Activated T-helper 1 cell treated with anti-CD3 and anti-CD28 coated beads, Interleukin-12 subunit alpha, Interleukin-12 subunit beta, Interleukin-2, Interleukin-4 antibody, amounts not matched to agents 30 ng/mL and 10 ng/mL and 1 ng/mL, durations not matched to agents 14 hours and 24 hours and 36 hours (primary cell): ENCODE measurements around the gene GAPDHS. TPM values are rescaled to one million over a fixed set of nuclear protein-coding genes. Genes with fewer than 3 reads are reported as not detected.
A peak's percentile ranks its signal among the peaks of the same experiment; 100 is the strongest.

ENCODE experiments used
- DNase-seq: peaks from one replicate; pipeline ENCODE4 v3.0.0; 2021; ENCODE audit warnings: low spot score
- H3K27ac Mint-ChIP-seq: one replicate; pipeline ENCODE4 v1.8.0; 2021; ENCODE audit warnings: mild to moderate bottlenecking, mixed read lengths
- H3K27me3 Mint-ChIP-seq: one replicate; pipeline ENCODE4 v1.8.0; 2022; ENCODE audit warnings: mild to moderate bottlenecking, moderate library complexity, mixed read lengths; ENCODE audit not compliant: insufficient read depth
- H3K36me3 Mint-ChIP-seq: one replicate; pipeline ENCODE4 v1.8.0; 2021; ENCODE audit warnings: low read depth, mixed read lengths
- H3K4me1 Mint-ChIP-seq: one replicate; pipeline ENCODE4 v1.8.0; 2021; ENCODE audit warnings: low read depth, mixed read lengths
- H3K4me3 Mint-ChIP-seq: one replicate; pipeline ENCODE4 v1.8.0; 2021; ENCODE audit warnings: mild to moderate bottlenecking, moderate library complexity, mixed read lengths
- H3K9me3 Mint-ChIP-seq: one replicate; pipeline ENCODE4 v1.8.0; 2021; ENCODE audit warnings: mixed read lengths
- intact Hi-C: fragments of 100-400 bp; cut with micrococcal nuclease; formaldehyde crosslinking; loops from one replicate; pipeline ENCODE4 v1.15.1; 2024
- total RNA-seq: library from RNA; stranded (reverse); gene quantifications from 2 replicates; pipeline ENCODE4 v1.2.3, GENCODE V29; 2022

Gene GAPDHS
- total RNA-seq, 1 donor from 2014 or later, result not detected

DNA sequence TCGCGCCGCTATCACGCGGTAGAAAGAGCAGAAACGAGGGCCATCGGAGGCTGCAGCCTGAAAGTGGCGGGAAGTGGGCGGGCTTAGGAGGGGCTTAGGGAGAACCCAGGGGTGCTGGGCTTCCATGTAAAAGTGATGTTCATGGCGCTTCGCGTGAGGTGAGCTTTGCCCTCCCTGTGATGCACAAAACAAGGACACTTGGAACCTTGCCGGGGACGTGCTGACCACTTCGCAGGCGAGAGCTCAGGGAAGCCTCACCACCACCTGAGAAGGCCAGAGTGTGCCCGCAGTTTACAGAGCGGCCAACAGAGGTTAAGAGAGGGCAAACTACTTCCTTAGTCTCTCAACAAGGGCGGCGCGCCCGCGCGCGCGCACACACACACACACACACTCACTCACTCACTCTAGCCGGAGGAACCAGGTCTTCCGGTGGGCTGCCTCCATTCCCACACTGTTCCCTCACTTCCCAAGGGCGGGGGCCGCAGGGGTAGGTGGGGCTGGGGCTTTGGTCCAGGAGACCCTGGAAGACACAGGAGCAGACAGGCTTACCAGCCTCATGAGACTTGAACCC is 651 bp downstream of the GAPDHS start:
- H3K9me3 Mint-ChIP-seq, result no peaks in the 10 kb centered on the region
- H3K27ac Mint-ChIP-seq, result peak overlapping the region; percentile 26
- intact Hi-C loops, result loop anchor here (2.0 kb wide), 1 partner anchor 23 kb away; no protein-coding TSS in a partner anchor
- H3K36me3 Mint-ChIP-seq, result no peaks in the 10 kb centered on the region
- H3K4me1 Mint-ChIP-seq, result peaks cover 7% of the 10 kb centered on the region
- peak; percentile 21 for DNase-seq
- H3K27me3 Mint-ChIP-seq, result peaks cover 26% of the 10 kb centered on the region
- peak overlapping the region; percentile 56 for H3K4me3 Mint-ChIP-seq

DNA sequence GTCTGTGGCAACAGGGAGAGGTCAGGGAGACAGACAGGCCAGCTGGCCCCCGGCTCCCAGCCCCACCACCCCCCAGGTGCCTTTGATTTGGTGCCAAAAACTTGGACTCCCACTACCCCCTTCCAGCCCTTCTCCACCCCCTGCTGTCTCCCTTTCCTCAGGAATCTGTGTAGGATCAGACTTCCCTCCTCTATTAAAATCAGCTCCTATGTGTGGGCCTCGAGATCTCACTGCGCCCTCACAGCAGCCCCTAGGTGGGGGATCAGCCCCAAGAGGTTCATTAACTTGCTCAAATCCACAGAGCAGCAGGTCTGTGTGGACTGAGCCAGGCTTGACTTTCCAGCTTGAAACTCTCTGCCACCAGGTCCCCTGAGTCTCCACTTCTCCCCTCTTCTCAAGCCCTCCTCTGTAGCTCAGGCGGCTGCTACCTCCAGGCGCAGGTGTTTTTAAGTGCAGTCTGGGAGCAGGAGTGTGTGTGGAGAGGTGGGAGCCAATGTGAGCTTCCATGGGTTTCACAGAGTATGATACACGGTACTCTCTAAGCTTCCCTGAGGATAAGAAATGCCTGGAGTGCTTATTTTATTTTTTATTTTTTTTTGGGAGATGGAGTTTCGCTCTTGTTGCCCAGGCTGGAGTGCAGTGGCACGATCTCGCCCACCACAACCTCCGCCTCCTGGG is 1.7 kb downstream of the GAPDHS start:
- Mint-ChIP-seq H3K27me3 (peaks cover 24% of the 10 kb centered on the region), H3K4me3 (no peak overlapping the region), H3K27ac (no peak overlapping the region), H3K9me3 (no peaks in the 10 kb centered on the region), H3K4me1 (peaks cover 7% of the 10 kb centered on the region), H3K36me3 (no peaks in the 10 kb centered on the region)
- DNase-seq, result no peak
- intact Hi-C loops, result loop anchor here (2.0 kb wide), 1 partner anchor 24 kb away; no protein-coding TSS in a partner anchor

DNA sequence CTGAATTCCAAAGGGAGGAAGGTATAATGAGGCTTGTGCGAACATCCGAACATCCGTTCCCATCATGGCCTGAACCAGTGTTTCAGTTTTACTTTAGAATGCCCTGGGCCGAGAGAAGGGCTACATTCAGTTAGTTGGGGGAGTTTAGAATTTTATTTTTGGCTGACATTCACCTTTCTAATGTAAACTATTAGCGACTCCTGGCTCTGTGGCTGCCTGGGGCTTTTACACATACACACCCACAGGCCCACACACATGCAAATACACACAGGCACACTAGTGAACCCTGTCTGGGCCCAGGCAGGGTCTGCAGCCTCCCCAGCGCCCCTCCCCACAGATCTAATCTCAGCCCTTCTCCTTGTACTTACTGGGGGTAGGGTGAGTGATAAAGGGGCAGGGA is 6.1 kb downstream of the GAPDHS start:
- intact Hi-C loops, result no loop called here
- H3K27me3 Mint-ChIP-seq, result peaks cover 3% of the 10 kb centered on the region
- no peak overlapping the region for H3K27ac Mint-ChIP-seq
- H3K9me3 Mint-ChIP-seq, result no peaks in the 10 kb centered on the region
- peaks cover 5% of the 10 kb centered on the region for H3K36me3 Mint-ChIP-seq
- H3K4me3 Mint-ChIP-seq, result no peak overlapping the region
- H3K4me1 Mint-ChIP-seq, result peaks cover 3% of the 10 kb centered on the region
- no peak for DNase-seq

DNA sequence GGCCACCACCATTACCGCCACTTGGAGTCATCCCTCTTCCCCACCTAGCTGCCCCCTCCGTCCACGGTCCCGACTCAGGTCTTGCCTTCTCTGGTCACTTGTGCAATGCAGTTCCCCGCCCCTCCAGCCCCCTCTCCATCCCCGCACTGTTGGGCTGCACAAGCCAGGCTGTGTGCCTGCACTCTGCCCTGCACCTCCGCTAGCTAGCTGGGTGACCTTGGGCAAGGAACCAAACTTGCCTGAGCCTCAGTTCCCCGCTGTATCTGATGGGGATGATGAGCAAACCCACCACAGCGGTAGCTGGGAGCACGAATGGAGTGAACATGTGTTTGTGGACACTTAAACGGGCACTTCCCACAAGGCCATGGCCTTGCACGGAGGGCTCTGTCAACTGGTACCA is 6.6 kb downstream of the GAPDHS start:
- intact Hi-C loops, result no loop called here
- Mint-ChIP-seq H3K9me3 (no peaks in the 10 kb centered on the region), H3K4me1 (peaks cover 8% of the 10 kb centered on the region), H3K27me3 (peaks cover 2% of the 10 kb centered on the region), H3K4me3 (no peak overlapping the region), H3K27ac (no peak overlapping the region), H3K36me3 (peaks cover 5% of the 10 kb centered on the region)
- no peak for DNase-seq

DNA sequence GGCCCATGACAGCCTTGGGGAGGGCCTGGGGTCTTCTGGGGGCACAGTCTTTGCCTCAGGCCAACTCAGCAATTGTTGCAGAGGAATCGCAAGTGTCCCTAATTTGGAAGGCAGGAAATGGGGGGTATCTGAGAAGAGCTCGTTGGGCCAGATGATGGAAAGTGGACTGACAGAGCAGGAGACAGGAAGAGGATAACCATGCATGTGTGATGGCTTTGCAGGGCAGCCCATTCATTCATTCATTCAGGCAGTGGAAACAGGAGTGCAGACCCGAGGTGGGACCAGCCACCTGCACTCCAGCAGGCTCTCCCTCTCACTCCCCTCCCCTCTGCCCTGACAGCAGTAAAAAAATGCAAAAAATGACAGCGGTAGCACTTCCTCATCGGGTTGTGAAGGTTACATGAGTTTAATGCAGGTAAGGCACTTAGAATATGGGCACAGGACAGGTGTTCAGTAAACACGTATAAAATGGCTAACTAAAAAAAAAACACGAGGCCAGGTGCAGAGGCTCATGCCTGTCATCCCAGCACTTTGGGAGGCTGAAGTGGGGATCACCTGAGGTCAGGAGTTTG is 7.2 kb downstream of the GAPDHS start:
- Mint-ChIP-seq H3K27me3 (peaks cover 2% of the 10 kb centered on the region), H3K36me3 (peaks cover 5% of the 10 kb centered on the region), H3K4me1 (peaks cover 9% of the 10 kb centered on the region), H3K9me3 (no peaks in the 10 kb centered on the region), H3K4me3 (no peak overlapping the region), H3K27ac (no peak overlapping the region)
- no peak for DNase-seq
- intact Hi-C loops, result no loop called here

DNA sequence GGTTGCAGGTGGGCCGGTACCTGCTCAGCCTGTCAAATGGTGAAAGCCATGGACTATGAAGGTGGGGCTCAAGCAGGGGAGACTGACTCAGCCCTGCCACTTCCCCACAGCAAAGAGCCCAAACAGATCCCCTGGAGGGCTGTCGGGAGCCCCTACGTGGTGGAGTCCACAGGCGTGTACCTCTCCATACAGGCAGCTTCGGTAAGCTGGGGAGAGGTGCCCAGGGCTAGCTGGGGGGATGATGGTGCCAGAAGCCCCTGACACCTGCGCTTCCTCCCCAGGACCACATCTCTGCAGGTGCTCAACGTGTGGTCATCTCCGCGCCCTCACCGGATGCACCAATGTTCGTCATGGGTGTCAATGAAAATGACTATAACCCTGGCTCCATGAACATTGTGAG is 9.0 kb downstream of the GAPDHS start:
- peaks cover 12% of the 10 kb centered on the region for H3K36me3 Mint-ChIP-seq
- peaks cover 23% of the 10 kb centered on the region for H3K4me1 Mint-ChIP-seq
- H3K27ac Mint-ChIP-seq, result no peak overlapping the region
- no peak overlapping the region for H3K4me3 Mint-ChIP-seq
- DNase-seq, result no peak
- H3K9me3 Mint-ChIP-seq, result no peaks in the 10 kb centered on the region
- intact Hi-C loops, result no loop called here
- no peaks in the 10 kb centered on the region for H3K27me3 Mint-ChIP-seq

DNA sequence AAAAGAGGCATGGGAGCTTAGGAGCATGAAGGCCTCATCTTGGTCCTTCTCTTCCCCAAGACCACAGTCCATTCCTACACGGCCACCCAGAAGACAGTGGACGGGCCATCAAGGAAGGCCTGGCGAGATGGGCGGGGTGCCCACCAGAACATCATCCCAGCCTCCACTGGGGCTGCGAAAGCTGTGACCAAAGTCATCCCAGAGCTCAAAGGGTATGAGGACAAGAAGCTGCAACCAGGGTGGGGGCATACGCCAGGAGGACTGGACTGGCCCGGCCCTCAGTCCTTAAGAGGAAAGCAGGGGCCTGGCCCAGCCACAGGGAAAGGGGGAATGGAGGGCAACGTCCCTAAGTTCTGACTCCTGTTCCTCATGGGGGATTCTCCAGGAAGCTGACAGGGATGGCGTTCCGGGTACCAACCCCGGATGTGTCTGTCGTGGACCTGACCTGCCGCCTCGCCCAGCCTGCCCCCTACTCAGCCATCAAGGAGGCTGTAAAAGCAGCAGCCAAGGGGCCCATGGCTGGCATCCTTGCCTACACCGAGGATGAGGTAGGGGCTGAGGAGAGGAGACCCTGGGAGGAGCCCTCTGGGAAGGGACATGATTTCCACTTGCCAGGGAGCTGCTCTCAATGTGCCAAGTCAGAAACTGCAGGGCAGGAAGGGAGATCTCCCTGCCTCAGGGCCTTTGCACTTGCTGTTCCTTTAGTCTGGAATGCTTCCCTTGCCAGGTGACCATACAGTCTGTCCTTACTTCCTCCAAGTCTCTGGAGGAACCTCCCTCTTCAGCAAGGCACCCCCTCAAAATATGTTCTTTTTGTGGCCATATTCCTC is 10.2 kb downstream of the GAPDHS start:
- H3K4me3 Mint-ChIP-seq, result peak overlapping the region; percentile 19
- peaks cover 26% of the 10 kb centered on the region for H3K4me1 Mint-ChIP-seq
- no peaks in the 10 kb centered on the region for H3K9me3 Mint-ChIP-seq
- no peak for DNase-seq
- intact Hi-C loops, result loop anchor here (2.0 kb wide), 1 partner anchor 101 kb away; no protein-coding TSS in a partner anchor
- peaks cover 14% of the 10 kb centered on the region for H3K36me3 Mint-ChIP-seq
- no peak overlapping the region for H3K27ac Mint-ChIP-seq
- H3K27me3 Mint-ChIP-seq, result no peaks in the 10 kb centered on the region

DNA sequence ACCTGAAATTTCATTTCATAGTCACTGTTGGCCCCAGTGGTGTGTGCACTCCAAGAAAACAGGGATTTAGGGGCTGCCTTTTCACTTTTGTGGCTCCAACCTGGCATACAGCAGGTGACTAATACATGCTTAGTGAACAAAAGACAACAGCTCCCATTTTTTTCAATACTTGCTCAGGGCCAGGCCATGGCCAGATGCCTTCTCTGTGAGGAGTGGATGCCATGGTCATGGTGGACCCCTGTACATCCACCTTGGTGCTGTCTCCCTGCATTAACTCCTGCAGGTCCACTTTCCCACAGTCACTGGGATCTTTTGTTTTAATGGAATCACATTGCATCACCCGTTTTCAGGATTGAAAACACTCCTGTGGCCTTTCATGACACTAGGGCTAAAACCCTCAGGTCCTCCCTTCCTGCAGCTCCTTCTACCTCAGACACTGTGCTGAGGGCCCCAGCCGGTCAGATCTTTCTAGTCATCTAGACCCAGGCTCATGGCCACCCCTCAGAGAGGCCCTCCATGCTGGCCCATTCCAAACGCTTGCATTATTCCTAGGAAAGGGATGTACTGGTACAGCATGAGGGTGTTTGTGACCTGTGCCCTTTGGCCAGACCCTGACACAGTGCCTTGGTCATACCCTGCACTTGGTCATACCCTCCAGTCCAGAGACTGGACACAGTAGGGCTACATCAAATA is 11.0 kb downstream of the GAPDHS start:
- H3K4me1 Mint-ChIP-seq, result peaks cover 31% of the 10 kb centered on the region
- H3K4me3 Mint-ChIP-seq, result peak overlapping the region; percentile 97
- no peak for DNase-seq
- H3K27ac Mint-ChIP-seq, result peak overlapping the region; percentile 78
- no peaks in the 10 kb centered on the region for H3K9me3 Mint-ChIP-seq
- H3K36me3 Mint-ChIP-seq, result peaks cover 18% of the 10 kb centered on the region
- intact Hi-C loops, result loop anchor here (2.0 kb wide), 1 partner anchor 101 kb away; no protein-coding TSS in a partner anchor
- no peaks in the 10 kb centered on the region for H3K27me3 Mint-ChIP-seq

DNA sequence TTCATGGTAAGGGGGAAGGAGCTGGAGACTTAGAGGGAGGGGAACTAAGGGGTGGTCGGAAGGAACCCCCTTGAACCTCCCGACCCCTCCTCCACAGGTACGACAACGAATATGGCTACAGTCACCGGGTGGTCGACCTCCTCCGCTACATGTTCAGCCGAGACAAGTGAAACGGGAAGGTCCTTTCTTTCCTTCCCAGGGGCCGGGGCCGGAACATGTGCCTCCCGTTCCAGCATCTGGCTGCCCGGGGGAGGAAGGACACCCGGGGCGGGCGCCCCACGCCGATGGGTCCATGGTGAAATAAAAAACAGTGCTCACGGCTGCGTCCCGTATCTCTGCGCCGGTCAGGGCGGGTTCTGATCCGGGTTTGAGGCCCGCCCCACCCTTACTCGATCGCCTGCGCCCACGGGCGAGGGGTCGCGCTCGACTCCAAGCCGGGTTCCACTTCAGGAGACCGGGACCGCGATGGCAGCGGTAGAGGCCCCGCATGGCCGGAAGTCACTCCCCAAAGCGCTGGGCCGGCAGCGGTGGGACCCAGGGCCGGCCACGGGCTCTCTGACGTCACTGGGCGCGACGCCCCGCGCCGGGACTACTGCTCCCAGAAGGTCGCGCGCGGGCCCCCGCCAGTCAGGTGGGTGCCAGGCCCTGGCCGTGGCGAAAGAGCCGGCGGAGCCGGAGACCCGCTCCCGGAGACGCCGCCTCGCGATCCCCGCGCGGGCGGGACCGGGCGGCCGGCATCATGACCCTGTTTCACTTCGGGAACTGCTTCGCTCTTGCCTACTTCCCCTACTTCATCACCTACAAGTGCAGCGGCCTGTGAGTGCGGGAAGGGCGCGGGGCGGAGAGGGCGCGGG is 12.0 kb downstream of the GAPDHS start, which contains the start of gene TMEM147:
Gene TMEM147, plus strand, starts transcription at position 626 of the 854 bp plus-strand sequence. Its CDS starts 114 bp downstream, at position 740.
- intact Hi-C loops, result loop anchor here (1.0 to 5.0 kb wide), 6 partner anchors 67 to 278 kb away; partner anchors contain the start of genes HAUS5, HSPB6, IGFLR1 and KMT2B
- peak within 1 kb of the TSS; percentile 97 for H3K4me3 Mint-ChIP-seq

DNA sequence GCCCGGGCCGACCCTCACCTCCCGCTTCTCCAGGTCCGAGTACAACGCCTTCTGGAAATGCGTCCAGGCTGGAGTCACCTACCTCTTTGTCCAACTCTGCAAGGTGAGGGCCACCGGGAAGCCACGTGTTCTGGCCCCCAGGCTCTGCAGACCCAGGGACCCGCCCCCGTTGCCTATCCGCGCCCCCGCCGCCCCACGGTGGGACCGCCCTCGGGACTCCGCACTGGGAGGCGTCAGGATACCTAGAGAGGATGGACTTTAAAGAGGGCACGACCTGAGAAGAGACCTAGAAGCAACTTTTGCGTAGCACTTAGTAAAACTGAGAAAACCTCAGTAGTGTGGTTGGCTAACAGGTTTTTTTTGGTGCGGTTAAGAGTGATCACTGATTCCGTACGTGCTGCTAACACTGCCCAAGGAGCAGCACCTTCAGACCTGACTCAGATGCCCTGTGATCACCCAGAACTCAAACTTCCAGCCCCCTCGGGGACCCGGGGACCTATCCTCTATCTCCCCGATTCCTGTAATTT is 12.7 kb downstream of the GAPDHS start:
- peaks cover under 1% of the 10 kb centered on the region for H3K27me3 Mint-ChIP-seq
- peaks cover 19% of the 10 kb centered on the region for H3K36me3 Mint-ChIP-seq
- DNase-seq, result peak; percentile 56
- peak overlapping the region; percentile 91 for H3K27ac Mint-ChIP-seq
- no peaks in the 10 kb centered on the region for H3K9me3 Mint-ChIP-seq
- intact Hi-C loops, result loop anchor here (1.0 to 5.0 kb wide), 9 partner anchors 36 to 279 kb away; partner anchors contain the start of genes FFAR1, HAUS5, HSPB6 and IGFLR1
- peaks cover 34% of the 10 kb centered on the region for H3K4me1 Mint-ChIP-seq
- H3K4me3 Mint-ChIP-seq, result peak overlapping the region; percentile 97

More for the DNA sequence above, 12.0 kb downstream of the GAPDHS start, which contains the start of gene TMEM147:
- no peaks in the 10 kb centered on the region for H3K27me3 Mint-ChIP-seq
- H3K36me3 Mint-ChIP-seq, result peaks cover 19% of the 10 kb centered on the region
- H3K27ac Mint-ChIP-seq, result peak within 1 kb of the TSS; percentile 91
- no peaks in the 10 kb centered on the region for H3K9me3 Mint-ChIP-seq
- DNase-seq, result peak; percentile 82
- peaks cover 34% of the 10 kb centered on the region for H3K4me1 Mint-ChIP-seq

DNA sequence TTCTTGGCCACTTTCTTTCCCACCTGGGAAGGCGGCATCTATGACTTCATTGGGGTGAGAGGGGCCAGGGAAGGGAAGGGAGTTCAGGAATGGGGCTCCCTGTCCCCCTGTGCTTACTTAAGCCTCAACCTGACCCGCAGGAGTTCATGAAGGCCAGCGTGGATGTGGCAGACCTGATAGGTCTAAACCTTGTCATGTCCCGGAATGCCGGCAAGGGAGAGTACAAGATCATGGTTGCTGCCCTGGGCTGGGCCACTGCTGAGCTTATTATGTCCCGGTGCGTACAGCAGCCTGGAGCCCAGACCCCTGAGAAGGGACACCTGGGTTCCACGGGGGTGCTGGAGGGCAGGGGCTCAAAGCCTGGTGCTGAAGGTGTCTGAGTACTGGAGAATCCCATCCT is 13.3 kb downstream of the GAPDHS start:
- no peak for DNase-seq
- Mint-ChIP-seq H3K9me3 (no peaks in the 10 kb centered on the region), H3K27ac (peak overlapping the region; percentile 91), H3K4me3 (peak overlapping the region; percentile 97), H3K36me3 (peaks cover 19% of the 10 kb centered on the region), H3K27me3 (peaks cover 2% of the 10 kb centered on the region), H3K4me1 (peaks cover 34% of the 10 kb centered on the region)
- intact Hi-C loops, result loop anchor here (1.0 to 5.0 kb wide), 7 partner anchors 36 to 279 kb away; partner anchors contain the start of genes FFAR1, HSPB6, IGFLR1 and KMT2B
